Suprapubic skin (tissue), 4 donors: ENCODE measurements around the gene CDH22.

Experiments
- POLR2A ChIP-seq, 2 donors: fragments of 450-650 bp; IDR thresholded peaks; one replicate each; pipeline ENCODE4 v1.6.1; 2017; ENCODE audit warnings: antibody characterized with exemption in 2 of 2, mild to moderate bottlenecking in 2 of 2, moderate library complexity in 2 of 2
- POLR2AphosphoS5 ChIP-seq, 3 donors: sonication (generic); formaldehyde crosslinking; IDR thresholded peaks; one replicate each; pipeline ENCODE4 v1.6.1; 2017; ENCODE audit warnings: antibody characterized with exemption in 3 of 3
- TF ChIP-seq, protein P1 (sequence below), 2 donors: fragments of 200-600 bp in 1 of 2; fragments of 450-650 bp in 1 of 2; sonication (generic) in 1 of 2; IDR thresholded peaks; one replicate each; pipeline ENCODE4 v1.5.1; 2016 to 2019; ENCODE audit warnings: antibody characterized with exemption in 2 of 2, mild to moderate bottlenecking in 1 of 2, moderate library complexity in 1 of 2

DNA sequence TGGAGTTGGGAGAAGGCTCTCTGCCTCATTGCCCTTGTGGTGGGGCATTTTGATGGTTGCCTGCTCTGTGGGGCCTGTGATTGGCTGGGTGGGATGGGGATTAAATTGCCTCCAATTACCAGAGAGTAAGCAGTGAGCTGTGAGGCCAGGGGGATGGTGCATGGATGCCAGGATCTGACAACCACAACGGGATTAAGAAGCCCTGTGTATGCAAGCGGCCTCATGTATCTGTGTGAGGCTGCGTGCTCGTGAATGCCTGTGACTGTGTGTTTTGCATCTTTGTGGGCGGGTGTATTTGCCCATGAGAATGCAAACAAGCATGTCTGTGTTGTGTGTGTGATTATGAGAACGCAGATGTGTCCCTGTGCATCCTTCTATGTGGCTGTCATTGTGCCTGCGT, 144.0 kb downstream of the CDH22 start:
- TF ChIP-seq, protein P1, sequence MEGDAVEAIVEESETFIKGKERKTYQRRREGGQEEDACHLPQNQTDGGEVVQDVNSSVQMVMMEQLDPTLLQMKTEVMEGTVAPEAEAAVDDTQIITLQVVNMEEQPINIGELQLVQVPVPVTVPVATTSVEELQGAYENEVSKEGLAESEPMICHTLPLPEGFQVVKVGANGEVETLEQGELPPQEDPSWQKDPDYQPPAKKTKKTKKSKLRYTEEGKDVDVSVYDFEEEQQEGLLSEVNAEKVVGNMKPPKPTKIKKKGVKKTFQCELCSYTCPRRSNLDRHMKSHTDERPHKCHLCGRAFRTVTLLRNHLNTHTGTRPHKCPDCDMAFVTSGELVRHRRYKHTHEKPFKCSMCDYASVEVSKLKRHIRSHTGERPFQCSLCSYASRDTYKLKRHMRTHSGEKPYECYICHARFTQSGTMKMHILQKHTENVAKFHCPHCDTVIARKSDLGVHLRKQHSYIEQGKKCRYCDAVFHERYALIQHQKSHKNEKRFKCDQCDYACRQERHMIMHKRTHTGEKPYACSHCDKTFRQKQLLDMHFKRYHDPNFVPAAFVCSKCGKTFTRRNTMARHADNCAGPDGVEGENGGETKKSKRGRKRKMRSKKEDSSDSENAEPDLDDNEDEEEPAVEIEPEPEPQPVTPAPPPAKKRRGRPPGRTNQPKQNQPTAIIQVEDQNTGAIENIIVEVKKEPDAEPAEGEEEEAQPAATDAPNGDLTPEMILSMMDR (IDR thresholded peaks at IDR 0.05), result no peak
- TF ChIP-seq POLR2A (IDR thresholded peaks at IDR 0.05) (no peak), POLR2AphosphoS5 (IDR thresholded peaks at IDR 0.05) (no peak)
